Stimulated activated CD8-positive, alpha-beta memory T cell treated with anti-CD3 and anti-CD28 coated beads, Interleukin-15, amount 100 ng/mL, for 4 hours (primary cell): ENCODE measurements around the gene CFAP44.
"Not testable (repeated sequence)": the region's sequence is repeated elsewhere in the genome, so short reads cannot be mapped to it uniquely, and the experiment has no call there.

Experiments used
- DNase-seq, 2 donors: peaks; one replicate each; pipeline ENCODE4 v3.0.0-alpha.2; 2020; ENCODE audit warnings: low read depth in 2 of 2

CFAP44 gene

GRCh38 chr3:113441051-113441770 is at the start of gene CFAP44:
CFAP44 (minus strand) TSS chr3:113441493; CDS start chr3:113433664, 7,829 bp downstream.
- peak; percentile 16 to 18 for DNase-seq

- peak; percentile 1 to 13 for DNase-seq
These were observed 43.9 kb upstream of the CFAP44 start for GRCh38 chr3:113485161-113485609.

- no peak for DNase-seq
These were observed 27.2 kb upstream of the CFAP44 start for GRCh38 chr3:113468539-113468938.

- no peak for DNase-seq
These were observed 20.2 kb upstream of the CFAP44 start for GRCh38 chr3:113461488-113461887.

- DNase-seq: not testable (repeated sequence)
These were observed 17.3 kb upstream of the CFAP44 start for GRCh38 chr3:113458554-113458953.

GRCh38 chr3:113455446-113455845 is 14.2 kb upstream of the CFAP44 start:
- DNase-seq: no peak

GRCh38 chr3:113454630-113455029 is 13.3 kb upstream of the CFAP44 start:
- no peak for DNase-seq

- DNase-seq: no peak
These were observed 12.8 kb upstream of the CFAP44 start for GRCh38 chr3:113454057-113454456.

GRCh38 chr3:113450911-113451310 is 9.6 kb upstream of the CFAP44 start:
- no peak for DNase-seq

GRCh38 chr3:113439606-113440005 is 1.7 kb downstream of the CFAP44 start:
- no peak for DNase-seq

- no peak for DNase-seq
These were observed 3.1 kb downstream of the CFAP44 start for GRCh38 chr3:113438224-113438623.

GRCh38 chr3:113437411-113437810 is 3.9 kb downstream of the CFAP44 start:
- DNase-seq: no peak

GRCh38 chr3:113436809-113437208 is 4.5 kb downstream of the CFAP44 start:
- no peak for DNase-seq

- no peak for DNase-seq
These were observed 9.5 kb downstream of the CFAP44 start for GRCh38 chr3:113431811-113432210.

- DNase-seq: no peak
These were observed 12.7 kb downstream of the CFAP44 start for GRCh38 chr3:113428581-113428980.

- DNase-seq: no peak
These were observed 17.6 kb downstream of the CFAP44 start for GRCh38 chr3:113423699-113424098.

- DNase-seq: no peak
These were observed 20.2 kb downstream of the CFAP44 start for GRCh38 chr3:113421082-113421481.

- DNase-seq: no peak
These were observed 31.6 kb downstream of the CFAP44 start for GRCh38 chr3:113409676-113410075.

- no peak for DNase-seq
These were observed 36.1 kb downstream of the CFAP44 start for GRCh38 chr3:113405180-113405579.

- DNase-seq: no peak
These were observed 36.7 kb downstream of the CFAP44 start for GRCh38 chr3:113404637-113405036.
